ENCODE measurements around the gene STK16. TPM values are rescaled to one million over a fixed set of nuclear protein-coding genes. Genes with fewer than 3 reads are reported as not detected.

The STK16 gene
- total RNA-seq, 2 donors from 2014 or later: 11.9 to 17.2 TPM

GRCh38 chr2:219293736-219294231 lies 48.5 kb downstream of the STK16 start:
- H3K27ac Mint-ChIP-seq: peak overlapping the region; percentile 66

GRCh38 chr2:219294356-219295351 lies 49.4 kb downstream of the STK16 start:
- peaks cover 14% of the 10 kb centered on the region for H3K4me1 Mint-ChIP-seq
- peaks cover 1% of the 10 kb centered on the region for H3K27me3 Mint-ChIP-seq
- no peaks in the 10 kb centered on the region for H3K9me3 ChIP-seq (ENCODE audit: control insufficient read depth, low read length, poor library complexity, severe bottlenecking)
- DNase-seq (peak; percentile 83 to 90 (median 89)), ATAC-seq (peak; percentile 97)
- peak overlapping the region; percentile 66 for H3K27ac Mint-ChIP-seq
- H3K4me3 Mint-ChIP-seq: peak overlapping the region; percentile 90
- no peaks in the 10 kb centered on the region for H3K36me3 Mint-ChIP-seq (ENCODE audit: low read depth)

More at GRCh38 chr2:219293736-219294231, 48.5 kb downstream of the STK16 start:
- H3K27me3 Mint-ChIP-seq: no peaks in the 10 kb centered on the region
- DNase-seq: no peak
- peak overlapping the region; percentile 90 for H3K4me3 Mint-ChIP-seq
- H3K9me3 ChIP-seq (ENCODE audit: control insufficient read depth, low read length, poor library complexity, severe bottlenecking): no peaks in the 10 kb centered on the region
- H3K4me1 Mint-ChIP-seq: peaks cover 11% of the 10 kb centered on the region
- H3K36me3 Mint-ChIP-seq (ENCODE audit: low read depth): no peaks in the 10 kb centered on the region
- ATAC-seq: no peak

GRCh38 chr2:219296142-219296541 lies 50.9 kb downstream of the STK16 start:
- no peaks in the 10 kb centered on the region for H3K9me3 ChIP-seq (ENCODE audit: control insufficient read depth, low read length, poor library complexity, severe bottlenecking)
- DNase-seq (no peak), ATAC-seq (no peak)
- Mint-ChIP-seq H3K4me1 (peaks cover 15% of the 10 kb centered on the region), H3K27me3 (peaks cover 15% of the 10 kb centered on the region), H3K4me3 (no peak overlapping the region), H3K36me3 (ENCODE audit: low read depth) (no peaks in the 10 kb centered on the region), H3K27ac (peak overlapping the region; percentile 1)

GRCh38 chr2:219296631-219297391 lies 51.5 kb downstream of the STK16 start:
- ATAC-seq (no peak), DNase-seq (no peak)
- H3K27me3 Mint-ChIP-seq: peaks cover 22% of the 10 kb centered on the region
- no peaks in the 10 kb centered on the region for H3K9me3 ChIP-seq (ENCODE audit: control insufficient read depth, low read length, poor library complexity, severe bottlenecking)
- H3K4me3 Mint-ChIP-seq: no peak overlapping the region
- H3K4me1 Mint-ChIP-seq: peaks cover 19% of the 10 kb centered on the region
- no peak overlapping the region for H3K27ac Mint-ChIP-seq
- no peaks in the 10 kb centered on the region for H3K36me3 Mint-ChIP-seq (ENCODE audit: low read depth)

- DNase-seq (no peak), ATAC-seq (no peak)
- H3K4me1 Mint-ChIP-seq: peaks cover 19% of the 10 kb centered on the region
- H3K27ac Mint-ChIP-seq: peak overlapping the region; percentile 29
- H3K4me3 Mint-ChIP-seq: no peak overlapping the region
- no peaks in the 10 kb centered on the region for H3K9me3 ChIP-seq (ENCODE audit: control insufficient read depth, low read length, poor library complexity, severe bottlenecking)
- no peaks in the 10 kb centered on the region for H3K36me3 Mint-ChIP-seq (ENCODE audit: low read depth)
- peaks cover 33% of the 10 kb centered on the region for H3K27me3 Mint-ChIP-seq
These were observed 52.6 kb downstream of the STK16 start for GRCh38 chr2:219297766-219298456.

GRCh38 chr2:219298759-219299371 lies 53.6 kb downstream of the STK16 start:
- DNase-seq: peak; percentile 70 to 89 (median 77)
- peaks cover 19% of the 10 kb centered on the region for H3K4me1 Mint-ChIP-seq
- peaks cover 42% of the 10 kb centered on the region for H3K27me3 Mint-ChIP-seq
- no peaks in the 10 kb centered on the region for H3K9me3 ChIP-seq (ENCODE audit: control insufficient read depth, low read length, poor library complexity, severe bottlenecking)
- no peak overlapping the region for H3K4me3 Mint-ChIP-seq
- H3K27ac Mint-ChIP-seq: no peak overlapping the region
- H3K36me3 Mint-ChIP-seq (ENCODE audit: low read depth): no peaks in the 10 kb centered on the region
- peak; percentile 63 for ATAC-seq

GRCh38 chr2:219299372-219299760 lies 54.1 kb downstream of the STK16 start:
- ATAC-seq: no peak
- H3K4me3 Mint-ChIP-seq: no peak overlapping the region
- H3K9me3 ChIP-seq (ENCODE audit: control insufficient read depth, low read length, poor library complexity, severe bottlenecking): no peaks in the 10 kb centered on the region
- peaks cover 14% of the 10 kb centered on the region for H3K4me1 Mint-ChIP-seq
- H3K27me3 Mint-ChIP-seq: peaks cover 46% of the 10 kb centered on the region
- no peaks in the 10 kb centered on the region for H3K36me3 Mint-ChIP-seq (ENCODE audit: low read depth)
- no peak overlapping the region for H3K27ac Mint-ChIP-seq
- DNase-seq: no peak

Other genes with a start within 250 kb of the STK16 start
- gene CFAP65, start 204.0 kb upstream of the STK16 start, total RNA-seq: not detected
- gene IHH, start 184.6 kb upstream of the STK16 start, total RNA-seq: not detected
- gene NHEJ1, start 84.7 kb upstream of the STK16 start, total RNA-seq: 10 to 100 TPM; 11.8 to 15.2 TPM
- gene SLC23A3, start 75.5 kb upstream of the STK16 start, total RNA-seq: 1 to 10 TPM in 1 of 2 donors, under 1 TPM in 1; 0.65 to 1.0 TPM
- 10 to 100 TPM; 50.8 to 58.1 TPM for gene CNPPD1, start 68.6 kb upstream of the STK16 start, total RNA-seq
- gene RETREG2, start 67.2 kb upstream of the STK16 start, total RNA-seq: 10 to 100 TPM; 78.4 to 81.4 TPM
- gene ZFAND2B, start 38.7 kb upstream of the STK16 start, total RNA-seq: 10 to 100 TPM; 65.3 to 71.1 TPM
- gene ABCB6, start 26.5 kb upstream of the STK16 start, total RNA-seq: 1 to 10 TPM; 2.6 to 6.6 TPM
- gene ATG9A, start 15.8 kb upstream of the STK16 start, total RNA-seq: 10 to 100 TPM; 42.4 to 72.1 TPM
- 10 to 100 TPM; 92.5 to 93.5 TPM for gene ANKZF1, start 15.7 kb upstream of the STK16 start, total RNA-seq
- gene GLB1L, start within 50 bp of the STK16 start, total RNA-seq: 1 to 10 TPM in 1 of 2 donors, under 1 TPM in 1; 0.94 to 3.1 TPM
- gene TUBA4B, start 7.8 kb downstream of the STK16 start, total RNA-seq: not detected
- gene TUBA4A, start 8.4 kb downstream of the STK16 start, total RNA-seq: 100 to 1,000 TPM; 107 to 184 TPM
- 100 to 1,000 TPM; 101 to 120 TPM for gene DNAJB2, start 33.9 kb downstream of the STK16 start, total RNA-seq
- 1 to 10 TPM in 1 of 2 donors, not detected in 1; 2.6 TPM for gene PTPRN, start 63.9 kb downstream of the STK16 start, total RNA-seq
- not detected for gene RESP18, start 87.3 kb downstream of the STK16 start, total RNA-seq
- gene DNPEP, start 142.4 kb downstream of the STK16 start, total RNA-seq: 100 to 1,000 TPM in 1 of 2 donors, 10 to 100 TPM in 1; 81.3 to 107 TPM
- not detected for gene DES, start 172.9 kb downstream of the STK16 start, total RNA-seq
- 1 to 10 TPM; 7.3 to 8.4 TPM for gene SPEG, start 189.4 kb downstream of the STK16 start, total RNA-seq